ENCODE measurements around the gene GRIN1. TPM values are rescaled to one million over a fixed set of nuclear protein-coding genes. Genes with fewer than 3 reads are reported as not detected.
A peak's percentile ranks its signal among the peaks of the same experiment; 100 is the strongest.

The GRIN1 gene
- total and polyA plus RNA-seq, 2 of the 13 experiments (the other 11 are each of a cell fraction or from before 2014, with no cell fraction given) = 0.13 TPM; not detected in 1

DNA sequence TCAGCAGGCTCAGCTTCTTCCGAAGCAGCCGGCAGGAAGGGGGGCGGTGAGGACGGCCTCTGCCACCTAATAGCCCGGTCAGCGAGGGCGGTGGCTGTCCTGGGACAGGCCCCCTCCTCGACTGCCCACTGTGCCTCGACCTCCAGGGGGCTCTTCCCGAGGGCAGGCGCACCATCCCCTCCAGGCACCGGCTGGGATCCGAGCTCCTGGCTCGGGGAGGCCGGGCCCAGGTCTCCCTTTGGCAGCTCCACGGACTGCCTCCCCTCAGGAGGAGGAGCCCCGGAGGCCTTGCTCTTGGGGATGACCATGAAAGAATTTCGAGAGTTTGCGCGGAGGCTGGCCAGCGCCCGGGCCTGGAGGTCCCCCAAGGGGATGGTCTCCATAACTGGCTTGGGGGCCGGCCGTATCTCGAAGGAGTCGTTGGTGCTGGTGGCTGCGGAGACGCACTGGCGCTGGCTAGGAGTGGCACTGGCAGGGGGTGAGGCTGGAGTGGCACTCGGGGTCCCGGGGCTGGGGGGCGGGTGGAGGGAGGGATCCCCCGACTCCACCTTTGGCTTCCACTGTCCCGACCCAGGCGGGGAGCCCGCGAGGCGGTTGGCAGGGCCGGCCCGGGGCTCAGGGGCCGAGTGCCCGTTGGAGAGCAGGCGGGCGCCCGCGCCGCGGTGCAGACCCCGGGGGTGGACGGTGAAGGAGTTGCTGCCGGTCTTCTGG, 60.6 kb downstream of the GRIN1 start:
- Histone ChIP-seq H3K79me2 (ENCODE audit: insufficient read depth, low read length) (peaks cover 64% of the 10 kb centered on the region), H3K27me3 (ENCODE audit: control insufficient read depth in 1 of 2, insufficient read depth in 2 of 2, low read length in 2 of 2) (no peaks in the 10 kb centered on the region; a peak in 1 of 5 replicates), H3K4me3 (replicated peaks in 1 of 3; ENCODE audit: insufficient read depth in 1 of 3, low read depth in 2 of 3, low read length in 3 of 3) (peak overlapping the region; percentile 71 to 75 (median 72)), H3K4me1 (ENCODE audit: insufficient read depth, low read length) (peaks cover 80% of the 10 kb centered on the region), H4K20me1 (ENCODE audit: insufficient read depth, low read length) (peaks cover 4% of the 10 kb centered on the region; the same call in 1 of the 2 replicates), H3K9ac (ENCODE audit: insufficient read depth, low read depth, low read length) (peak overlapping the region; percentile 73), H3K36me3 (replicated peaks in 1 of 2; ENCODE audit: control insufficient read depth in 1 of 2, insufficient read depth in 2 of 2, low read length in 2 of 2) (no peaks in the 10 kb centered on the region; a peak in 1 of 5 replicates), H3K9me3 (ENCODE audit: low read length) (no peaks in the 10 kb centered on the region), H3K27ac (ENCODE audit: extremely low read length, insufficient read depth, low read length) (peak overlapping the region; percentile 8), H2AFZ (ENCODE audit: low read length) (no peak overlapping the region), H3K4me2 (ENCODE audit: low read depth, low read length) (peak overlapping the region; percentile 90)
- FAIRE-seq (no peak), ATAC-seq (no peak), DNase-seq (ENCODE audit: low spot score) (no peak)
- intact Hi-C loops (cut with micrococcal nuclease; ENCODE audit: unreplicated experiment) (loop anchor here (2.0 kb wide), 1 partner anchor 23 kb away; the partner anchor contains the start of gene RNF208), in situ Hi-C loops (cut with HindIII; ENCODE audit: extremely low pct_ligation_motif_present, low pct_unique_long_range_greater_than_20kb) (no loop called here)
- TSS peak; percentile 30 for BruUV-seq (replicated peaks)
- ChIA-PET CTCF (ENCODE audit: low intra/inter-chr PET ratio, low total read pairs) (interaction anchor here (1.3 kb wide), 1 partner anchor 11 kb away, joined by 4 read pairs; the partner anchor contains the start of genes ANAPC2 and SSNA1), POLR2A (interaction anchor here (0.9 to 3.0 kb wide), 13 partner anchors 9 to 81 kb away, joined by 3 to 47 read pairs (median 6); partner anchors contain the start of genes ANAPC2, RNF208, SSNA1 and TUBB4B)
- WGBS (ENCODE audit: low lambda C conversion rate) = 3% methylated on average over 11 of the region's 51 CpGs
- TF ChIP-seq ZNF709 (CRISPR knock-in tag; IDR thresholded peaks at IDR 0.05) (0 out of 2 replicates have a peak, but pooled peaks have one; percentile 6), ZNF687 (CRISPR knock-in tag; IDR thresholded peaks at IDR 0.05) (peak; percentile 44; the same call in 1 of the 2 replicates), SOX5 (CRISPR knock-in tag; IDR thresholded peaks at IDR 0.05; ENCODE audit: borderline replicate concordance) (no peak), HNRNPLL (IDR thresholded peaks at IDR 0.05; ENCODE audit: low read depth, low read length, poor library complexity, severe bottlenecking) (peak; percentile 9), ZNF770 (CRISPR knock-in tag; IDR thresholded peaks at IDR 0.05) (peak; percentile 52; the same call in 1 of the 2 replicates), ZNF790 (CRISPR knock-in tag; IDR thresholded peaks at IDR 0.05; ENCODE audit: borderline replicate concordance) (0 out of 2 replicates have a peak, but pooled peaks have one; percentile 35), ATF7 (IDR thresholded peaks at IDR 0.05) (no peak), ATF7 (CRISPR knock-in tag; IDR thresholded peaks at IDR 0.05) (no peak), CHD4 (IDR thresholded peaks at IDR 0.05; ENCODE audit: borderline replicate concordance, low read length) (no peak), SP4 (CRISPR knock-in tag; IDR thresholded peaks at IDR 0.05) (0 out of 2 replicates have a peak, but pooled peaks have one; percentile 26), RBFOX2 (IDR thresholded peaks at IDR 0.05; ENCODE audit: low read depth, low read length) (peak; percentile 69)
- TF ChIP-seq, protein P1, sequence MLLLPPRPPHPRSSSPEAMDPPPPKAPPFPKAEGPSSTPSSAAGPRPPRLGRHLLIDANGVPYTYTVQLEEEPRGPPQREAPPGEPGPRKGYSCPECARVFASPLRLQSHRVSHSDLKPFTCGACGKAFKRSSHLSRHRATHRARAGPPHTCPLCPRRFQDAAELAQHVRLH (CRISPR knock-in tag; IDR thresholded peaks at IDR 0.05; ENCODE audit: borderline replicate concordance, low read depth) = 0 out of 2 replicates have a peak, but pooled peaks have one; percentile 1
- TF ChIP-seq, protein P2, sequence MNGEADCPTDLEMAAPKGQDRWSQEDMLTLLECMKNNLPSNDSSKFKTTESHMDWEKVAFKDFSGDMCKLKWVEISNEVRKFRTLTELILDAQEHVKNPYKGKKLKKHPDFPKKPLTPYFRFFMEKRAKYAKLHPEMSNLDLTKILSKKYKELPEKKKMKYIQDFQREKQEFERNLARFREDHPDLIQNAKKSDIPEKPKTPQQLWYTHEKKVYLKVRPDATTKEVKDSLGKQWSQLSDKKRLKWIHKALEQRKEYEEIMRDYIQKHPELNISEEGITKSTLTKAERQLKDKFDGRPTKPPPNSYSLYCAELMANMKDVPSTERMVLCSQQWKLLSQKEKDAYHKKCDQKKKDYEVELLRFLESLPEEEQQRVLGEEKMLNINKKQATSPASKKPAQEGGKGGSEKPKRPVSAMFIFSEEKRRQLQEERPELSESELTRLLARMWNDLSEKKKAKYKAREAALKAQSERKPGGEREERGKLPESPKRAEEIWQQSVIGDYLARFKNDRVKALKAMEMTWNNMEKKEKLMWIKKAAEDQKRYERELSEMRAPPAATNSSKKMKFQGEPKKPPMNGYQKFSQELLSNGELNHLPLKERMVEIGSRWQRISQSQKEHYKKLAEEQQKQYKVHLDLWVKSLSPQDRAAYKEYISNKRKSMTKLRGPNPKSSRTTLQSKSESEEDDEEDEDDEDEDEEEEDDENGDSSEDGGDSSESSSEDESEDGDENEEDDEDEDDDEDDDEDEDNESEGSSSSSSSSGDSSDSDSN (CRISPR knock-in tag; IDR thresholded peaks at IDR 0.05) = peak; percentile 56

Measured in HepG2 (cell line).